OCI-LY1 (cell line): ENCODE measurements around the gene COL20A1.

ENCODE experiments used
- H2AFZ ChIP-seq: fragments of 200-600 bp; sonication (generic), shearing (Covaris generic); 2 replicates; pipeline ENCODE4 v1.6.0; 2014; ENCODE audit warnings: antibody characterized with exemption, mild to moderate bottlenecking, low read length
- H3F3A ChIP-seq: fragments of 200-600 bp; sonication (generic), shearing (Covaris generic); 2 replicates; pipeline ENCODE4 v1.6.0; 2014; ENCODE audit warnings: mild to moderate bottlenecking, antibody characterized with exemption, low read length, moderate library complexity; ENCODE audit not compliant: insufficient read depth
- H3K27ac ChIP-seq: fragments of 200-600 bp; sonication (generic); 2 replicates; pipeline ENCODE4 v1.5.1; 2014; ENCODE audit warnings: low read length, mixed run types, mild to moderate bottlenecking, low read depth; ENCODE audit not compliant: poor library complexity, severe bottlenecking
- H3K27me3 ChIP-seq: fragments of 200-600 bp; sonication (generic); 2 replicates; pipeline ENCODE4 v1.6.0; 2014; ENCODE audit warnings: antibody characterized with exemption, mild to moderate bottlenecking, low read length, moderate library complexity; ENCODE audit not compliant: insufficient read depth
- H3K36me3 ChIP-seq: fragments of 200-600 bp; sonication (generic); 2 replicates; pipeline ENCODE4 v1.6.1; 2014; ENCODE audit warnings: mild to moderate bottlenecking, antibody characterized with exemption, low read length, moderate library complexity, mixed read lengths; ENCODE audit not compliant: insufficient read depth
- H3K4me1 ChIP-seq: fragments of 200-600 bp; sonication (generic); 2 replicates; pipeline ENCODE4 v1.5.1; 2014; ENCODE audit warnings: mild to moderate bottlenecking, low read length, moderate library complexity; ENCODE audit not compliant: insufficient read depth, severe bottlenecking
- H3K4me2 ChIP-seq: fragments of 200-600 bp; sonication (generic), shearing (Covaris generic); 2 replicates; pipeline ENCODE4 v1.6.1; 2014; ENCODE audit warnings: low read length
- H3K4me3 ChIP-seq: fragments of 200-600 bp; sonication (generic); 2 replicates; pipeline ENCODE4 v1.5.1; 2014; ENCODE audit warnings: low read length, low read depth, mild to moderate bottlenecking, mixed read lengths; ENCODE audit not compliant: poor library complexity, severe bottlenecking
- H3K79me2 ChIP-seq: fragments of 200-600 bp; shearing (Covaris generic); 2 replicates; pipeline ENCODE4 v1.6.1; 2016; ENCODE audit warnings: mixed run types, low read length, mixed read lengths; ENCODE audit not compliant: insufficient read depth
- H3K9ac ChIP-seq: fragments of 200-600 bp; sonication (generic), shearing (Covaris generic); 2 replicates; pipeline ENCODE4 v1.6.1; 2014; ENCODE audit warnings: mild to moderate bottlenecking, low read length, mixed read lengths
- H3K9me2 ChIP-seq: fragments of 200-600 bp; sonication (generic), shearing (Covaris generic); 2 replicates; pipeline ENCODE4 v1.6.1; 2014; ENCODE audit warnings: low read depth, mild to moderate bottlenecking, low read length, mixed read lengths
- H3K9me3 ChIP-seq: fragments of 200-600 bp; shearing (Covaris generic); 2 replicates; pipeline ENCODE4 v1.6.1; 2014; ENCODE audit warnings: low read length, mixed read lengths
- H4K20me1 ChIP-seq: fragments of 200-600 bp; sonication (generic), shearing (Covaris generic); 2 replicates; pipeline ENCODE4 v1.6.0; 2016; ENCODE audit warnings: mild to moderate bottlenecking, low read length; ENCODE audit not compliant: insufficient read depth
- EZH2 ChIP-seq: fragments of 200-600 bp; sonication (generic), shearing (Covaris generic); IDR thresholded peaks from 2 replicates; pipeline ENCODE4 v1.8.0; 2017; ENCODE audit warnings: borderline replicate concordance, mixed run types, mild to moderate bottlenecking, antibody characterized with exemption, low read length, moderate library complexity, mixed read lengths
- TF ChIP-seq, protein P1 (sequence below): fragments of 200-600 bp; sonication (generic), shearing (Covaris generic); IDR thresholded peaks from 2 replicates; pipeline ENCODE4 v1.5.1; 2017; ENCODE audit warnings: mild to moderate bottlenecking, antibody characterized with exemption, low read length, moderate library complexity, mixed read lengths

Gene COL20A1

DNA sequence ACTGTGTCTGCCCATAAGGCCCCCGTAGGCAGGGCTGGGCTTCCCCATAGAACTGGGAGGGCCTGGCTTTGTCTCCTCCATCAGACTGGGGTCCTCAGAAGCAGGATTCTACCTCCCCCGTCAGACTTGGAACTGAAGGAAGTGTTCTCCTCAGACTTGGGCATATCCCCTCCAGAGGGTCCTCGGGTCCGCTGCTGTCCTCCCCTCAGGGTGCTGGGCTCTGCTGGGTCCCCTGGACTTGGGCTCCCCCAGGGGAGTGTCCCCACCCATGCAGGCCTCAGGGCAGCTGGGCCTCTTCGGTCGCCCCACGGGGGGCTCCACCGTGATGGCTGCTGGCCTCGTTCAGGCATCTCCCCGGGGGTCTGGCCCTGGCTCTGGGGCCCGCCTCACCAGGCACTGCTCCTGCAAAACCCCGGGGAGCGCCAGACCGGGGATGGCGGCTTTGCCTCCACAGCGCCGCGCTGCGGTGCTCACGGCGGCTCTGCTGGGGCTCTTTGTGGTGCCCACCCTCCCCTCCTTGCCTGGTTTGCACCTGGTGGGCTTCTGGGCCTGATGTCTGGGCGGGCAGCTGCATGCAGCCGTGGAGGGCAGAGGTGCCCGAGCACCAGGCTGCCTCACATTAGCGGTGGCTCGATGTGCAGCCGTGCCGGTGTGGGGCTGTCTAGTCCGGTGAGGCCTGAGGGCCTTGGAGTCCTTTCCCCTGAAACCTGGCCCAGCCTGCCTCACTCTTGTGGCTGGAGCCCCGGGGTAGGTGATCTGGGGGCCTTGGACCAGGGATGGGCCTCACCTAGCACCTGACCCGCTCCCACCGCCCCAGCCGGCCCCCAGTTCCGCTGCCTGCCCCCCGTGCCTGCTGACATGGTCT, 13.9 kb downstream of the COL20A1 start:
- Histone ChIP-seq H3K36me3 (no peaks in the 10 kb centered on the region), H3F3A (no peaks in the 10 kb centered on the region), H3K9me2 (no peaks in the 10 kb centered on the region), H3K79me2 (no peaks in the 10 kb centered on the region), H3K27me3 (no peaks in the 10 kb centered on the region; the same call in 1 of the 2 replicates), H3K4me1 (no peaks in the 10 kb centered on the region), H3K4me3 (no peak overlapping the region), H3K27ac (no peak overlapping the region), H3K4me2 (no peak overlapping the region), H4K20me1 (no peaks in the 10 kb centered on the region), H2AFZ (no peak overlapping the region), H3K9me3 (no peaks in the 10 kb centered on the region), H3K9ac (no peak overlapping the region)
- TF ChIP-seq, protein P1, sequence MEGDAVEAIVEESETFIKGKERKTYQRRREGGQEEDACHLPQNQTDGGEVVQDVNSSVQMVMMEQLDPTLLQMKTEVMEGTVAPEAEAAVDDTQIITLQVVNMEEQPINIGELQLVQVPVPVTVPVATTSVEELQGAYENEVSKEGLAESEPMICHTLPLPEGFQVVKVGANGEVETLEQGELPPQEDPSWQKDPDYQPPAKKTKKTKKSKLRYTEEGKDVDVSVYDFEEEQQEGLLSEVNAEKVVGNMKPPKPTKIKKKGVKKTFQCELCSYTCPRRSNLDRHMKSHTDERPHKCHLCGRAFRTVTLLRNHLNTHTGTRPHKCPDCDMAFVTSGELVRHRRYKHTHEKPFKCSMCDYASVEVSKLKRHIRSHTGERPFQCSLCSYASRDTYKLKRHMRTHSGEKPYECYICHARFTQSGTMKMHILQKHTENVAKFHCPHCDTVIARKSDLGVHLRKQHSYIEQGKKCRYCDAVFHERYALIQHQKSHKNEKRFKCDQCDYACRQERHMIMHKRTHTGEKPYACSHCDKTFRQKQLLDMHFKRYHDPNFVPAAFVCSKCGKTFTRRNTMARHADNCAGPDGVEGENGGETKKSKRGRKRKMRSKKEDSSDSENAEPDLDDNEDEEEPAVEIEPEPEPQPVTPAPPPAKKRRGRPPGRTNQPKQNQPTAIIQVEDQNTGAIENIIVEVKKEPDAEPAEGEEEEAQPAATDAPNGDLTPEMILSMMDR, result no peak
- TF ChIP-seq EZH2, result no peak

DNA sequence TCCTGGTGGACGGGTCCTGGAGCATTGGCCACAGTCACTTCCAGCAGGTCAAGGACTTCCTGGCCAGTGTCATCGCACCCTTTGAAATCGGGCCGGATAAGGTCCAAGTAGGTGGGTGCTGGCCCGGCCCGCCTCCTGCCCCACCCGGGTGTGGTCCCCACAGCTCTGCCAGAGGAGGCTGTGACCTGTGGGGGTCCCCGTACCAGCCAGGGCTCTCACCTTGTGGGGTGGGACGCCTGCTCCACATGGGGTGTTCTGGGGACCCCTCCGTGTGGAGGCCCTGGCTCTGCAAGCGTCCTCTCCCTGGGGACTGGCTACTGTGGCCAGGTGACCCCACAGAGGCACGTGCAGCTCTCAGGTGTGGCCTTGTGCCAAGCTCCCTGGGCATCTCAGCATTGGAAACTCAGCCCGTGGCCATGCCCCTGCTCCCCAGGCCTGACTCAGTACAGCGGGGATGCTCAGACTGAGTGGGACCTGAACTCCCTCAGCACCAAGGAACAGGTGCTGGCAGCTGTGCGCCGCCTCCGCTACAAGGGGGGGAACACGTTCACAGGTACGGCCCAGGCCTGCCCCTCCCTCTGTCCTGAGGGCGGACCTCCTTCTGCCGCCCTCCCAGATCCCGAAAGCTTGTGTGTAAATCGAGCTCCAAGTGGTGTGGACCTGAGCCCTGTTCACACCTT, 14.7 kb downstream of the COL20A1 start:
- TF ChIP-seq, protein P1, result no peak
- no peak for TF ChIP-seq EZH2
- Histone ChIP-seq H2AFZ (no peak overlapping the region), H3K27me3 (no peaks in the 10 kb centered on the region; the same call in 1 of the 2 replicates)

DNA sequence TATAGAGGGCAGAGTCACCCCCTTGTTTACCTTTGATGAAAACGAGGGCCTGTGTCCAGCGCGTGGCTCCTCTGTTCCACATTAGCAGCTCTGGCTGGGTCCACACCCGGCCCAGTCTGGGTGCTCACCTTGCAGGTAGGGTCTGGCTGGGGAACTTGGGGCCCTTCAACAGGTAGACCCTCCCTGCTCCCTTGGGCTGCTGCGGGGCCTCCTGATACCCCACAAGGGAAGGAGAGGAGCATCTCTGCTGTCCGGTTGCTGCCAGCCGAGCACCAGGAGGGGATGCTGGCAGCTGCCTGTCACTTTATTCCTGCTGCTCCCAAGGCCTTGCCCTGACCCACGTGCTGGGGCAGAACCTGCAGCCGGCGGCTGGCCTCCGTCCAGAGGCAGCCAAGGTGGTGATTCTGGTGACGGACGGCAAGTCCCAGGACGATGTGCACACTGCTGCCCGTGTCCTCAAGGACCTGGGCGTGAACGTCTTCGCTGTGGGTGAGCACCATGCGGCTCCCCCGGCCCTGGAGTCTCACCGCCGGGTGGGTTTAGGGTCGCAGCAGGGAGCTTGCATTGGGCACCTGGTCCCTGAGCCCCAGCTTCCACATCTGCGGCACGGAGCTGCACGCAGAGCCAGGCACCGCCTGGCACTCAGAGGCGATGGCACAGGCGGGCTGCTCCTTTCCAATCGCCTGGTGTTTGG, 15.4 kb downstream of the COL20A1 start:
- H3K4me3 ChIP-seq, result no peak overlapping the region
- no peaks in the 10 kb centered on the region; the same call in 1 of the 2 replicates for H3K27me3 ChIP-seq

More for the DNA sequence above, 14.7 kb downstream of the COL20A1 start:
- H3F3A ChIP-seq, result no peaks in the 10 kb centered on the region
- H3K9ac ChIP-seq, result no peak overlapping the region
- H3K36me3 ChIP-seq, result no peaks in the 10 kb centered on the region
- H3K9me3 ChIP-seq, result no peaks in the 10 kb centered on the region
- H3K4me3 ChIP-seq, result no peak overlapping the region
- H3K4me1 ChIP-seq, result no peaks in the 10 kb centered on the region
- no peak overlapping the region for H3K4me2 ChIP-seq
- no peaks in the 10 kb centered on the region for H3K9me2 ChIP-seq
- H4K20me1 ChIP-seq, result no peaks in the 10 kb centered on the region
- no peaks in the 10 kb centered on the region for H3K79me2 ChIP-seq
- H3K27ac ChIP-seq, result no peak overlapping the region

More for the DNA sequence above, 15.4 kb downstream of the COL20A1 start:
- Histone ChIP-seq H3K9me3 (no peaks in the 10 kb centered on the region), H3K4me2 (no peak overlapping the region), H3K36me3 (no peaks in the 10 kb centered on the region), H3K9me2 (no peaks in the 10 kb centered on the region), H3K79me2 (no peaks in the 10 kb centered on the region), H3K4me1 (no peaks in the 10 kb centered on the region), H3K27ac (no peak overlapping the region), H3K9ac (no peak overlapping the region), H2AFZ (no peak overlapping the region), H3F3A (no peaks in the 10 kb centered on the region), H4K20me1 (no peaks in the 10 kb centered on the region)
- TF ChIP-seq EZH2, result no peak
- TF ChIP-seq, protein P1, result no peak
